B cell (primary cell): ENCODE measurements around the gene MBNL1. TPM values are rescaled to one million over a fixed set of nuclear protein-coding genes. Genes with fewer than 3 reads are reported as not detected.

Experiments
- ATAC-seq: fragments of 200-7000 bp; cut with Tn5 transposase; one replicate; pipeline ENCODE4 v1.10.0; 2021; ENCODE audit warnings: low read depth, mild to moderate bottlenecking, moderate number of reproducible peaks, moderate library complexity
- CTCF ChIA-PET: fragments of 350-600 bp; sonication (Branson Sonifier 250); formaldehyde crosslinking; loops from one replicate; lab custom pipeline; 2021; ENCODE audit warnings: antibody characterized with exemption, inconsistent platforms; lab: Charles Lee
- POLR2A ChIA-PET: fragments of 350-600 bp; sonication (Branson Sonifier 250); formaldehyde crosslinking; loops from one replicate; lab custom pipeline; 2021; ENCODE audit warnings: antibody characterized with exemption; lab: Charles Lee
- DNase-seq: peaks from one replicate; pipeline ENCODE4 v3.0.0; 2013
- H2AFZ ChIP-seq: 2 replicates; pipeline ENCODE4 v1.6.1; 2012; ENCODE audit warnings: mild to moderate bottlenecking, low read depth, low read length; ENCODE audit not compliant: insufficient read depth, poor library complexity, severe bottlenecking
- H3K27ac ChIP-seq, 2 donors: 1 replicate in 1 of 2; 2 replicates in 1 of 2; pipeline ENCODE4 v1.5.1; 2012 to 2013; ENCODE audit warnings: low read length in 2 of 2, mild to moderate bottlenecking in 2 of 2, moderate library complexity in 1 of 2
- H3K27me3 ChIP-seq, 4 experiments: fragments of 200-600 bp in 1 of 4; sonication (generic) in 1 of 4; replicated peaks in 1 of 4; 1 replicate in 2 of 4; 2 replicates in 2 of 4; pipeline versions ENCODE4 v1.6.1 to v1.7.0; 2013 to 2016; ENCODE audit warnings: low read length in 3 of 4, mild to moderate bottlenecking in 2 of 4, mixed read lengths in 1 of 4, moderate library complexity in 1 of 4; ENCODE audit not compliant: insufficient read depth in 4 of 4, control insufficient read depth in 3 of 4; ENCODE audit errors: control extremely low read depth in 1 of 4
- H3K36me3 ChIP-seq, 2 experiments: replicated peaks in 1 of 2; 1 replicate in 1 of 2; 2 replicates in 1 of 2; pipeline versions ENCODE4 v1.6.1 to v1.7.1; 2013; ENCODE audit warnings: low read length in 1 of 2; ENCODE audit not compliant: insufficient read depth in 2 of 2, control insufficient read depth in 1 of 2; ENCODE audit errors: control extremely low read depth in 1 of 2, extremely low read depth in 1 of 2
- H3K4me1 ChIP-seq, 2 donors: fragments of 200-600 bp in 1 of 2; sonication (generic) in 1 of 2; 1 replicate in 1 of 2; 2 replicates in 1 of 2; pipeline versions ENCODE4 v1.5.1 to v1.6.1; 2013 to 2017; ENCODE audit warnings: low read length in 2 of 2; ENCODE audit not compliant: control insufficient read depth in 2 of 2, insufficient read depth in 2 of 2
- H3K4me2 ChIP-seq: replicated peaks from 2 replicates; pipeline ENCODE3; 2012; ENCODE audit warnings: mild to moderate bottlenecking, low read depth, low read length; ENCODE audit not compliant: poor library complexity, severe bottlenecking
- H3K4me3 ChIP-seq, 5 experiments: fragments of 200-600 bp in 1 of 5; sonication (generic) in 1 of 5; 1 replicate in 3 of 5; 2 replicates in 2 of 5; pipeline versions ENCODE4 v1.5.1 to v1.7.0; 2011 to 2016; ENCODE audit warnings: low read length in 4 of 5, mild to moderate bottlenecking in 4 of 5, low read depth in 2 of 5, control low read depth in 1 of 5, moderate library complexity in 1 of 5; ENCODE audit not compliant: insufficient read depth in 1 of 5; ENCODE audit errors: control extremely low read depth in 1 of 5, extremely low read depth in 1 of 5
- H3K79me2 ChIP-seq: fragments of 200-600 bp; sonication (generic); one replicate; pipeline ENCODE4 v1.6.0; 2016; ENCODE audit warnings: low read length; ENCODE audit not compliant: control insufficient read depth, insufficient read depth
- H3K9ac ChIP-seq: fragments of 200-600 bp; sonication (generic); 2 replicates; pipeline ENCODE4 v1.6.1; 2017; ENCODE audit warnings: mild to moderate bottlenecking, low read length, moderate library complexity
- H3K9me3 ChIP-seq, 3 donors: one replicate each; pipeline versions ENCODE4 v1.6.1 to v1.7.1; 2013; ENCODE audit warnings: low read length in 2 of 3; ENCODE audit not compliant: control insufficient read depth in 2 of 3, insufficient read depth in 1 of 3; ENCODE audit errors: control extremely low read depth in 1 of 3
- H4K20me1 ChIP-seq: 2 replicates; pipeline ENCODE4 v1.6.0; 2012; ENCODE audit warnings: mild to moderate bottlenecking, low read length; ENCODE audit not compliant: insufficient read depth, control insufficient read depth, poor library complexity, severe bottlenecking
- H3K27ac Mint-ChIP-seq: one replicate; pipeline ENCODE4 v1.8.0; 2021; ENCODE audit warnings: mixed read lengths
- H3K27me3 Mint-ChIP-seq: one replicate; pipeline ENCODE4 v1.8.0; 2021; ENCODE audit warnings: mixed read lengths
- H3K4me1 Mint-ChIP-seq: one replicate; pipeline ENCODE4 v1.8.0; 2021; ENCODE audit warnings: mixed read lengths
- H3K4me3 Mint-ChIP-seq: one replicate; pipeline ENCODE4 v1.8.0; 2021; ENCODE audit warnings: mixed read lengths
- H3K9me3 Mint-ChIP-seq: one replicate; pipeline ENCODE4 v1.8.0; 2022; ENCODE audit warnings: mixed read lengths; ENCODE audit not compliant: insufficient read depth
- CTCF ChIP-seq: fragments of 200-600 bp; IDR thresholded peaks from one replicate; pipeline ENCODE4 v1.8.0; 2022; ENCODE audit warnings: antibody characterized with exemption, mild to moderate bottlenecking
- EZH2 ChIP-seq: IDR thresholded peaks from 2 replicates; pipeline ENCODE4 v1.6.1; 2012; ENCODE audit warnings: borderline replicate concordance, low read depth, mild to moderate bottlenecking, moderate library complexity, low read length; ENCODE audit not compliant: insufficient read depth, poor library complexity, severe bottlenecking
- WGBS: methylation state at CpG from one replicate; pipeline ENCODE4 v1.1.5; 2013; ENCODE audit warnings: missing lambda C conversion rate; ENCODE audit not compliant: insufficient coverage; 5-methylcytosine and 5-hydroxymethylcytosine counted together
- intact Hi-C: fragments of 100-400 bp; cut with micrococcal nuclease; formaldehyde crosslinking; loops from one replicate; pipeline ENCODE4 v1.10.0; 2022
- polyA plus RNA-seq: library from polyadenylated mRNA; depleted of rRNA; stranded (reverse); fragments of >200 nt; gene quantifications from 2 replicates; pipeline ENCODE4 v1.2.3, GENCODE V29; 2012
- total RNA-seq, 2 donors: library from RNA; stranded (reverse); fragments of 120-200 nt in 1 of 2; gene quantifications; 1 replicate in 1 of 2; 2 replicates in 1 of 2; pipeline versions ENCODE4 v1.2.3 to v1.2.4, GENCODE V29; 2013 to 2022

Gene MBNL1
- total and polyA plus RNA-seq, 2 donors (not counting 1 experiment from before 2014, with no cell fraction given) = 195 to 505 TPM

- no CpG with 5 or more reads among the region's 1 CpG for WGBS
- intact Hi-C loops = no loop called here
- ChIA-PET POLR2A (interaction anchor here (0.6 kb wide), 1 partner anchor 48 kb away, joined by 5 read pairs; no protein-coding TSS in a partner anchor), CTCF (interaction anchor here (1.1 kb wide), 1 partner anchor 46 kb away, joined by 3 read pairs; no protein-coding TSS in a partner anchor)
- H2AFZ ChIP-seq = no peak overlapping the region
- no peak for DNase-seq
- H3K79me2 ChIP-seq = no peaks in the 10 kb centered on the region
- peak overlapping the region in 1 of 2 donors; percentile 8 for H3K27ac ChIP-seq
- H3K4me3 ChIP-seq = no peak overlapping the region
- H3K27me3 Mint-ChIP-seq = no peaks in the 10 kb centered on the region
- no peak overlapping the region for H3K9ac ChIP-seq
- H3K27ac Mint-ChIP-seq = peak overlapping the region; percentile 56
- H3K36me3 ChIP-seq = peaks cover 2 to 4% of the 10 kb centered on the region in 2 experiments
- peaks cover 12 to 14% of the 10 kb centered on the region in 2 donors for H3K4me1 ChIP-seq
- H4K20me1 ChIP-seq = no peaks in the 10 kb centered on the region
- ATAC-seq = no peak
- no peaks in the 10 kb centered on the region for H3K27me3 ChIP-seq
- H3K9me3 ChIP-seq = peaks cover 0 to 5% (median 2%) of the 10 kb centered on the region in 3 donors
- no peaks in the 10 kb centered on the region for H3K9me3 Mint-ChIP-seq
- peaks cover 19% of the 10 kb centered on the region for H3K4me1 Mint-ChIP-seq
- H3K4me2 ChIP-seq = no peak overlapping the region
- TF ChIP-seq CTCF (no peak), EZH2 (no peak)
- H3K4me3 Mint-ChIP-seq = peak overlapping the region; percentile 40
Measured at GRCh38 chr3:152470893-152471292, 202.2 kb downstream of the MBNL1 start.
